ENCODE data around the gene RAB3D.

Gene RAB3D

DNA sequence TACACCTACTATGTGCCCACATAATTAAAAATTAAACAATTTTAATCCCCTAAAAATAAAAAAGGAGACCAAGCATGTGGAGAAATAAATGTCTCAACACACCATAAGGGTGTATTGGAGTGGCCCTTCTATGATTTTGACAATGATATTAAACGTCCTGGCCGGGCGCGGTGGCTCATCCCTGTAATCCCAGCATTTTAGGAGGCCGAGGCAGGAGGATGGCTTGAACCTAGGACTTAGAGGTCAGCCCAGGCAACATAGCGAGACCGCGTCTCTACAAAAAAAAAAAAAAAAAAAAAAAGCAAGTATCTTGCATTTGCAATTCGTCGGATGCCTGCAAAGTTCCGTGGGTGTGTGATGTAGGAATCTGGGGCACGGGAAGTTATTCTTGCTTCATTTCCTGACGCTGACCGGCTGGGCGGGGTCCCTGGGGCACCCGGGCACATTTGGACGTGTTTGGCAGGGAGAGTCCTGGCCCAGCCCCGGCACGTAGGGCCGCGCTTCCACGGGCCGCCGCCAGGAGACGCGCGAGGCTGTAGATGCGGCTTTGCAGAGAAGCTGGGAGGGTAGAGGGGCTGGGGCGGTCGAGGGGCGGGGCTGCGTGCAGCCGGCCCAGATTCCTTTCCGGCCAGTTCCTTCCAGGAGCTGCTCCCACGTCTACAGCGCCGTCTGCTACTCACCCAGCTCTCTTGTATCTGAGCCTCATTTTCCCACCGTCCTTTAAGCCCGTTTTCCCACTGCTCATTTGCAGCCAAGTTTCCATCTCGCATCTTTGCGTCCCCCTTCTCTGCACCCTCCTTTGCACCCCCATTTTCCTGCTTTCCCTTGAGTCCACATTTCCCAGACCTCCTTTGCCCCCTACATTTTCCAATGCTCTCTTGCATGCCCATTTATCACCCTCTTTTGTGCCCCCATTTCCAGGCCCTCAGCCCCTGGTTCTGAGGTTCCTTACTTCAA, 45.7 kb downstream of the RAB3D start:
- peak; percentile 93 for DNase-seq

DNA sequence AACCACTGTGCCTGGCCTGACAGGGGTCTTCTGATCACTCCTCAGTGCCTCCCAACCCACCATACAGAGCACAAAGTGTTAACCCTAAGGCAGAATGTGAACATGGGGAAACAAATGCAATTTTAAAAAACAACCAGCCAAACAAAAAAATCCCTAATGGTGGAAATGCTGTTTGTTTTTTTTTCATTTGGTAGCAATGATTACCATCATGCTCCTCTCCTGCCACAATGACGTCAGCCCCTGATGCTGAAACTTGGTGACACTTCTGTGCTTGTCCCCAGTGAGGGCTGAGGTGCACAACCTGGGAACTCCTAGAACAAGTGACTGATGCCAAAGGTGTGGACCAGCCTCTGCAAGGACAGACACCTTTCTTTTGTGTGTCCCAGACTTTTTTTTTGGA, 47.5 kb downstream of the RAB3D start:
- no peak for DNase-seq

DNA sequence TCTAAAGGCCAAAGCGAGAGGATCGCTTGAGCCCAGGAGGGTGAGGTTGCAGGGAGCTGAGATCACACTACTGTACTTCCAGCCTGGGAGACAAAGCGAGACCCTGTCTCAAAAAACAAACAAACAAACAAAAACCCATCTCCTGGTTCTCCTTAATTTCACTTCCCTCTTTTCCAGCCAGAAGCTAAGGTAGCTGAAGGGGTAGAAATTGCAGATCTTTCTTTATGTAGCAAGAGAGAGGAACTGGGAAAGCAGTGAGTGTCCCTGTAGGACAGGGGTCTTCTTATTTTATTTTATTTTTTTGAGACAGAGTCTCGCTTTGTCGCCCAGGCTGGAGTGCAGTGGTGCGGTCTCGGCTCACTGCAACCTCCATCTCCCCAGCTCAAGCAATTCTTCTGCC, 48.0 kb downstream of the RAB3D start:
- DNase-seq: no peak

DNA sequence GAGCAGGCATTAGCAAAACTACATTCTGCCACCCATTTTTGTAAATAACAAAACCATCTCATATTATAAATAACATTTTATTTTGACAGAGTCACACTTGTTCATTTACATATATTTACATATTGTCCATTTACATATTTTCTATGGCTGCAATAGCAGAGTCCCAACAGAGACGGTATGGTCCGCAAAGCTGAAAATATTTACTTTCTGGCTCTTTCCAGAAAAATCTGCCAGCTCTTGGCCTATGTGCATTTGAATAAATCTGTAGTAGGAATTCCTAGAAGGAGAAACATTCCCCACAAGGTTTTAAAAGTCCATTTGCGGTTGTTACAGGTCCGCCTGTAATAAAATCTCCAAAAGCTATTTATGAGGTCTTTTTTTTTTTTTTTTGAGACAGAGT, 49.2 kb downstream of the RAB3D start:
- no peak for DNase-seq

DNA sequence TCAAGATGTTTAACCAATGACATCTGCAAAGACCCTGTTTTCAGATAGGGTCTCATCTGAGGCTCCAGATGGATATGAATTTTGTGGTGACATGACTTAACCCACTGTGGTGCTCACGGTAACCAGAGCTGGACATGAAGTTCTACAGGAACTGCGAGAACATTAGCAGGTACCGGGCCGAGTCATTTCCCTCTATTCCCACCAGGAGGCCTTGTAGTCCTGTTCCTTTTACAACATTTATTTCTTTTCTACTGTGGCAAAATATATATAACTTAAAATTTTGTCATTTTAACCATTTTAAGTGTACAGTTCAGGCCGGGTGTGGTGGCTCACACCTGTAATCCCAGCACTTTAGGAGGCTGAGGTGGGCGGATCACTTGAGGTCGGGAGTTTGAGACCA, 51.1 kb downstream of the RAB3D start:
- no peak for DNase-seq

- DNase-seq: no peak
These were observed 53.0 kb downstream of the RAB3D start for GRCh38 chr19:11286312-11286974.

GRCh38 chr19:11284515-11284914, 54.9 kb downstream of the RAB3D start:
- DNase-seq: no peak

GRCh38 chr19:11281356-11282049, 58.0 kb downstream of the RAB3D start:
- DNase-seq: no peak

DNA sequence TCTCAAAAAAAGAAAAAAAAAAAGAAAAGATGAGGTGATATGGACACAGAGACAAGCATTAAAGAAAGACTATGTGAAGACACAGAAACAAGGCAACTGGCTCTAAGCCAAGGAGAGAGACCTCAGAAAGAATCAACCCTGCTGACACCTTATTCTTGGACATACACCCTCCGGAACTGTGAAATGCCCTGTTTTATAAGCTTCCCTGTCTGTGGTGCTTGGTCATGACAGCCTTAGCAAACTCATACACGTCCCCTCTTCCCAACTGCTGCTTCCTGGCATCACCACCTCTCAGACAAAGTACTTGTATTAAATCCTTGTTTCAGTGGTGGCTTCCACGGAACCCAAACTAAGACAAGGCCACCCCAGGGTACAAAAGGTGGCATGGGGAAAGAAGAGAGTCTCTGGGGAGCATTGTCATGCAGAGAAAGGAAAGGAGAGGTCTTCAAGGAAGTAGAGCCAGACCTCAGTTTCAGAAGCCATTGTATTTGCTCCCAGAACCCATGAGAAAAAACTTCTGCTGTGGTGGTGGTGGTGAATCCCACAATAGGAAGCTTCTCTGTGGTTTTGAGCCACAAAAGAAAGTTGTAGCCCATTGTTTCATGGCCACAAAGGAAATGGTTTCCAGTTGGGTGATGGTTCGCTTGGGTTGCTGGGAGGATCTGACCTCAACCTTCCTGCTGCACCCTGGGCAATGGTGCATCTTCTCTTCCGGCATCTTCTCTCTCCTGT, 59.8 kb downstream of the RAB3D start:
- DNase-seq: no peak

- no peak for DNase-seq
These were observed 60.8 kb downstream of the RAB3D start for GRCh38 chr19:11278670-11279069.

GRCh38 chr19:11274533-11275086, 64.8 kb downstream of the RAB3D start:
- no peak for DNase-seq

GRCh38 chr19:11273989-11274388, 65.5 kb downstream of the RAB3D start:
- DNase-seq: no peak

GRCh38 chr19:11273296-11273695, 66.2 kb downstream of the RAB3D start:
- no peak for DNase-seq
